ENCODE results near the gene MFSD1.

GRCh38 chr3:158810823-158811724 lies 9.2 kb downstream of the MFSD1 start:
- TF ChIP-seq, protein P1, sequence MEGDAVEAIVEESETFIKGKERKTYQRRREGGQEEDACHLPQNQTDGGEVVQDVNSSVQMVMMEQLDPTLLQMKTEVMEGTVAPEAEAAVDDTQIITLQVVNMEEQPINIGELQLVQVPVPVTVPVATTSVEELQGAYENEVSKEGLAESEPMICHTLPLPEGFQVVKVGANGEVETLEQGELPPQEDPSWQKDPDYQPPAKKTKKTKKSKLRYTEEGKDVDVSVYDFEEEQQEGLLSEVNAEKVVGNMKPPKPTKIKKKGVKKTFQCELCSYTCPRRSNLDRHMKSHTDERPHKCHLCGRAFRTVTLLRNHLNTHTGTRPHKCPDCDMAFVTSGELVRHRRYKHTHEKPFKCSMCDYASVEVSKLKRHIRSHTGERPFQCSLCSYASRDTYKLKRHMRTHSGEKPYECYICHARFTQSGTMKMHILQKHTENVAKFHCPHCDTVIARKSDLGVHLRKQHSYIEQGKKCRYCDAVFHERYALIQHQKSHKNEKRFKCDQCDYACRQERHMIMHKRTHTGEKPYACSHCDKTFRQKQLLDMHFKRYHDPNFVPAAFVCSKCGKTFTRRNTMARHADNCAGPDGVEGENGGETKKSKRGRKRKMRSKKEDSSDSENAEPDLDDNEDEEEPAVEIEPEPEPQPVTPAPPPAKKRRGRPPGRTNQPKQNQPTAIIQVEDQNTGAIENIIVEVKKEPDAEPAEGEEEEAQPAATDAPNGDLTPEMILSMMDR (IDR thresholded peaks at IDR 0.05), result no peak
- TF ChIP-seq POLR2A (IDR thresholded peaks at IDR 0.05), result no peak

Data from transverse colon (tissue), 3 donors.